KBM-7 (cell line): ENCODE data around the gene CNTNAP2.

Experiments
- DNase-seq: peaks from one replicate; pipeline ENCODE4 v3.0.0-alpha.2; 2015
- in situ Hi-C: fragments of 300-500 bp; cut with MboI; formaldehyde crosslinking; loops from 2 replicates; pipeline ENCODE4 v1.14.3; 2020; ENCODE audit warnings: low sequenced_read_pairs, low pct_unique_long_range_greater_than_20kb, mixed read lengths

CNTNAP2 gene

DNA sequence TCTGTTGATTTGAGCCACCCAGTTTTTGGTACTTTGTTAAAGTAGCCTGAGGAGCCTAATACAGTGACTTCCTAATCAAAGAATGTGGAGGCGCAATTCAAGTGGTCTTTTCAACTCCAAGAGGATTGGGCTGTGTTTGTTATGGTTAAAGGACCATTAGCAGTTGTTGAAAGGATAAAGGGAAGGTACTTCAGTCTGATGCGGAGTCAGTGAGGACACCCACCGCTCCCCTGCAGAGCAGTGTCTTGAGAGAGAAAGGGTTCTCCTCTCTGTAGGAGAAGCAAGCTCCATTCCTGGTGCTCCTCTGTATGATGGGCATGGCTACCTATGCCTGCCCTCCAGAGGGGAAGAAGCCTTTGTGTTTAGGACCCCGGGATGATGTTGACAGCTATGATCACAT is 1883.4 kb downstream of the CNTNAP2 start:
- in situ Hi-C loops = no loop called here
- DNase-seq = no peak

DNA sequence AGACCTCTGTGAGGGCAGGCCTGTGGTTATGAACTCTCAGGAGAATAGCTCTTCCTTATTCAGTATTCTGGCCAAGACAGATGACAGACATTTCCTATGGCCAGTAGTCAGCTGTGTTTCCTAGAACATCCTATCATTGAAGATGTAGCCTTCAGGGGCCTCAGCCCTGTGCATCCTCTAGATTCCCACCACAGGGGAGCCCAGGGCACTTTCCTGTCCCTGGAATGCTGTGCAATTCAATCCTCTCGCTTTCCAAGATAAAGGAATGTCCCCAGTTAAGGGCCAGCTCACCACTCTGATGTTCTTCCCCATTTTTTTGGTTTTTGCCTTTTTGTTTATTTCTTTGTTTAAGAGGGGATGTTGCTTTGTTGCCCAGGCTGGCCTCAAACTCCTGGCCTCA is 1895.2 kb downstream of the CNTNAP2 start:
- in situ Hi-C loops = no loop called here
- no peak for DNase-seq

DNA sequence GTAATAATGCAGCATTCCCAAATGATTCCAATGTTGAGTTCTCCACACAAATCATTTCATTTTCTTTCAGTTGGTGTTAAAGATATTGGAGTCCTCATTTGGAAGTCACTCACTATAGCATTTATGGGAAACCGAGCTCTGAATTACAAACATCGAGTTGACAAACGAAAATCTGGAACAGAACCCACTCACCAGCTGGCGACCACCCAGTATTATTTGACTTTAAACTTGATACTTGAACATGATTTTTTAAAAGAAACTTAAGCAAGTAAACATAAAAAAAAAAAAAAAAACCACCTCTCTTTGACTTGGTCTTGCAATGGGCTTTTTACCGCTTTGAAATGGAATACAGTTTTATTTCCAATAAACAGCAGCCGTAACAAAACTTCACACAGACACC is 1897.4 kb downstream of the CNTNAP2 start:
- in situ Hi-C loops = no loop called here

DNA sequence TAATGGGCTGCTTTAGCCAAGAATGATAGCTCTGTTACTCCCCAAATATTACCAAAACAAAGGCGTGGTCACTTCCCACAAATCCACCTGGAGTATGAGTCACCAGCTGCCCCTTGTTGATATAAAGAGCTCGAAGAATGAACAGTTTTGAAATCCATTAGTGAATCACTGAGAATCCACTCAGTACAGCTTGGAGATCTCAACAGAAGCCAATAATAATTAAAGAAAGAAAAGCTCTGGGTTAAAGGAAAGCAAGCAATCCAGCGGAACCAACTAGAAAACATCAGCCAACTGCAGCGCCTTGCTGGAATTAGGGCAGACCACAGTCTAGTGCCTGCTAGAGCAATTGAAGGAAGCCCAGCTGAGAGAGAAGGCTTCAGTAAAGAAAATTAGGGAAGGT is 1897.9 kb downstream of the CNTNAP2 start:
- DNase-seq = no peak
- in situ Hi-C loops = no loop called here

More for the DNA sequence above, 1897.4 kb downstream of the CNTNAP2 start:
- no peak for DNase-seq

DNA sequence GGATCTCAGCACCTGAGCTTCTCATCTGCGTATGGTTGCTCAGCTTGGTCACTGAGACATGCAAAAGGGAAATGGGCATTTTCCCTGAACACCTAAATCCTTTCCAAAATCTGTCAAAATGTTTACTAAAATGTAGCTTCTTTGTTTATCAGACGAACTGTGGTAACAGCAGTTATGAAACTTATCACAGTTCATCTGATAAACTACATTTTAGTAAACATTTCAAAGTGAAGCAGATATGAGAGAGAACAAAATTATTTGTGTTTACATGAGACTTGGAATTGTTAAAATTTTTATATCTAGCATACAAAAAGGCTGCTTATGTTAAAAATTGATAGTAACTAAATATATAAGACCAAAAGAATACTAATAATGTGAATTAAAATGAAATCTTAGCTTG is 1900.5 kb downstream of the CNTNAP2 start:
- DNase-seq = no peak
- in situ Hi-C loops = no loop called here

DNA sequence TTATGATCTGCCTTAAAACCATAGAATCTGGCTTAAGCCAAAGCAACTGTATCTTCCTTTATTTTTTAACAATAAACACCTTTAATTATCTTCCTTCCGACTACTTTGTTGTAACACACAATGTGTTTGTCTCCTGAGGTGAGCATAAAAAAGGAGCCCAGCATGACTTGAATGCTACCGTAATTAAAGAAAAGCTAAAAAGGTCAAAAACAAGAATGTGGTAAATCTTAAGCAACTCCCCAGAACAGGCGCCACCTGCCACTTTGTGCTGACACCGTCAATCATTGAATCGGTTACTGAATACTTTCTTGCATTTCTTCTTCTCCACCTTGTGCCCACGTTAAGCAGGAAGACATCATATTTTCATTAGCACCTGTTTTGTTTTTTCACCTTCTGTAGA is 1904.1 kb downstream of the CNTNAP2 start:
- in situ Hi-C loops = no loop called here
- DNase-seq = no peak

DNA sequence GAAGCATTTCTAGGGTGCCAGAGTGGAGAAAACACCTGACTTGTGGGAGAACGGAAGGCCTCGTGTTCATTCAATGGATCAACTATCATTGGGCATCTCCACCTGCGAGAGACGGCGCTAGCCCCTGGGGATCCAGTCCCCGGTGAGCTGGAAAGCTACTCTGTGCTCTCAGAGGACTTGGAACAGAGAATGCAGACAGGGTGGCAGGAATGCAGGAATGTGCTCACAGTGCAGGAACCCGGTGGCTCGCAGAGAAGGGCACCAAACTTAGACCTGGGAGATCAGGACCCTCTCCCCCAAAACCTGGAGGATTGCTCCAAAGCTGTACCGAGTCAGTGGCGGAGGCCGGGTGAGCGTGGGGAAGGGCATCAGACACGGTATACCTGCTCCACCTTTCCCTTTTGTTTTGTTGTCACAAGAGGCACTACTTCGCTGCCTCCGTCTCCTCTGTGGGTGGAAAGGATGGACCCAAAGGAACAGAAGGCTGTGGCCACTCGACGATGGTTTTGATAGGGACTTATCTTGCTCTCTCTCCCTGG is 1905.0 kb downstream of the CNTNAP2 start:
- in situ Hi-C loops = no loop called here
- DNase-seq = no peak

DNA sequence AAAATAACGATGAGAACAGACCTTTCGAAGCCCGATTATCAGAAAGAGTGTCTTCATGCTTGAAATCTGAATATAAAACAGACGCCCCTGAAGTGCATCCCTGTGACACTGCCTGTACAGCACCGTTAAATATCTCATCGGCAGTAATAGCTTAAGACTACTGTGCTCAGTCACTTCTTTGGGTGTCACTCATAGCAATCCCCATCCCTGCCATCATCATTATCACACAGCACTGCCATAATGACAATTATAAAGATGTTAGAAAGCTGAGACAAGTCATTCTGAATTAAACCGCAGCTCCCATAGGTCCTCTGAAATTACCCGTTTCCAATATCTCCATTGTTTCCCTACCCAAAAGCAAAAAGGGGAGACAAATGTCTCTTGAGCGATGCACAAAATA is 1906.2 kb downstream of the CNTNAP2 start:
- DNase-seq = no peak
- in situ Hi-C loops = no loop called here

DNA sequence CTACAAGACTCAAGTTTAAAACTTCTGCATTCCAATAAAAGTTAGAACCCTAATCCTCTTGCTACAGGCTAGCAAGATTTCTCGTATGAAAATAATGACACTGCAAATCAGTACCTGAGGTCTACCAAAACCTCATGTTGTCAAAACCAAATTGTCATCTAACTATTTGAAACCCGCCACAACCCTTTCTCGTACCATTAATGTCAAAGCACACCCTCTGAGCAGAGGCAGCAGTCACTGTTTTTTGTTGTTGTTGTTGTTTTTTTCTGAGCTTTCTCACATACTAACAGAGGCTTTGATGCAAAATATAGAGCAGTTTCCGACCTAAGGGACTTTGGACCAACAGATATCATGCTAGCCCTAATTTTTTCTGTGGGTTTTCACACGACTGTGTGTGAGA is 1910.1 kb downstream of the CNTNAP2 start:
- in situ Hi-C loops = no loop called here
- DNase-seq = no peak

DNA sequence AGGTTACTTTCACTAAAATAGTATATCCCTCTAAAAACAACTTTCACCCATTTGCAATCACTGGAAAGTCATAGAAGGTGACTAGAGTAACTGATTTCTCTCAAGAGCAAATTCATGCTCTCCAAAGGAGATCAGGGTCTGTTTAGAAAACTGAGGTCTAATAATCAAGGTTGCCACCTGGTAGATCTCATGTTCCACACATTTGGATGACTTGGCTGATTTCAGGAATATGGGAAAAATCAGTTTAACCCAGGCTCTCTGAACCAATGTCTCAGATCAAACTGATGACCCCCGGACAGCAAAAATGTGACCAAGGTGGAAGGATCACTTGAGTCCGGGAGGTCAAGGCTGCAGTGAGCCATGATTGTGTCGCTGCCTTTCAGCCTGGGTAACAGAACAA is 1911.6 kb downstream of the CNTNAP2 start:
- in situ Hi-C loops = no loop called here
- DNase-seq = no peak

DNA sequence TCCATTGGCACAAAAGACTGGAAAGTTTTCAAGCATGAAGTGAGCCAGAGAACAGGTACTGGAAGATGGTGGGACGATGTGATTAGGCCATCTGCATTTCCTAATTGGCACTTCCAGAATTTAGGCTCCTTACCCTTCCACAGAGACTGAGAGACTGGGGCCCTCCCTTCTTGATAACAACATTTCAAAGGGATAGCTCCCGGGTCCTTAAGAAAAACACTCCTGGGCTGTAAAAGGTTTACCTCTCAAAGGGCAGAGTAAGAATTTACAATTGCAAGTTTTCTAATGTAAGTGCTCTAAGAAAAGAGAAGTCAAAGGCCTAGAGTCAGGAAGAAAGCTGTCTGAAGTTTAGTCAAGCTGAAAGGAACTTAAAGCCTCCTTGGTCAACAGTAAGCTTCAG is 1914.4 kb downstream of the CNTNAP2 start:
- no peak for DNase-seq
- in situ Hi-C loops = no loop called here

DNA sequence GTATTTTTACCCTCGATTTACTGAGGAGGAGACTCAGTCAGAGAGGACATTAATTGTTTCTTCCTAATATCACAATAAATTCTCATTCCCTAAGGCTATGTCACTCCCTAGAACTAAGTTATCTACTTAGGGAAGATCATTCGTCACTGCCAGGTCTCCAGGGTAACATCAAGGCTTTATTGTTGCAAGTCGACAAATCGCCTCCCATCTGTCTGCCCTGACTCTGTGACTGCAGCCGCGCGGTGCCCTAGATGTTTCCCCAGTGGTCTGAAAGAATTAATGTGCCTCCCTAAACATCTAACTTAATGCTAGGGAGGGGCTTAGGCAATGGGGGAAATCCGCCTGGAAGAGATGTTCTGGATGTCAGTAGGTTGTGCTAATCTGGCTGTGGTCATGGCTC is 1915.2 kb downstream of the CNTNAP2 start:
- in situ Hi-C loops = no loop called here
- no peak for DNase-seq

DNA sequence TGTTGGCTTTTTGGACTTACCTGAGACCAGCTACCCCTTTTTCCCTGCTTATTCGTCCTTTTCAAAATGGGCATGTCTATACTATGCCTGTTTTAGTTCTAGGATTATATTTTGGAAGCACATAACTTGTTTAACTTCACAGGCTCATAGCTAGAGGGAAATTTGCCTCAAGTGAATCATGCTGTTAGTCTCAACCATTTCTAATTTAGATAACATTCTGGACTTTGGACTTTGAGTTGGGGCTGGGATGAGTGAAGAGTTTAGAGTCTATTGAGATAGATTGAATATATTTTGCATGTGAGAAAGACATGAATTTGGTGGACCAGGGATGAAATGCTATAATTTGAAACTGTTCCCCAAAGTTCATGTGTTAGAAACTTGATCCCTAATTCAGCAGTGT is 1919.3 kb downstream of the CNTNAP2 start:
- no peak for DNase-seq
- in situ Hi-C loops = no loop called here

DNA sequence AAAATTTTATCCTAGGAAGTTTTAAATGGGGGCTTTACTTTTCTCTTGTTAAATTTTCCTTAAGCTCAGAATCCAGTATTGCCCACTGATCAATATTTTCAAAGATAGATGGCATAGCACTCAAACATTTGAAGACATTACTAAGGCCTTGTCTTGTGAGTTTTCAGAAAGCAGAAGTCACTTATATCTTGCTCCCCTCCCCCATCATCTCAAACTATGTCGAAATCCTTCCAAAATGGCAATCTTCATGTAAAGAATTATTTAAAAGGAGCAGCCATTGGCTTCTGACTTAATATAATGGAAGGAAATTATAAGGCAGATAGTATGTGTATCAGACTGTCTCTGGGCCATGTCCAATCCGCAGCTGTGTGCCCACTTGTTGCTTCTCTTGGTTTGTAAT is 1920.4 kb downstream of the CNTNAP2 start:
- in situ Hi-C loops = no loop called here
- peak; percentile 27 for DNase-seq

DNA sequence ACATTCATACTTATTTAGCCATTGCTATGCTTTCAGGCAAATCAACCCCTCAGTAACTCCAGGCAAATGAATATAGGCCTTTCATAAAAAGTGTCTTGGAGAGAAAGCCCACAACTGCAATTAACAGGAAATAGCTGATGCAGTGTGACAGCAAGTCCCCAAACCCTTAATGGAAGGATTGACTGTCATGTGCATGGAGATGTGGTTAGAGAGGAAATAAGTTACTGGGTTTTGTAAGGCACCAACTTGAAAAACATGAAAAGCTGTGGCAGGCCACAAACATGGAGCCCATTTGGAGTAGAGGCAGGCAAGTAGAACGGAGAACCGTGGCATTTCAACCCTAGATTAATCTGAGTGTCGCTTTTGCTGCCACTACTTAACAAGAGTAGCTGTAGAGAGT is 1924.6 kb downstream of the CNTNAP2 start:
- DNase-seq = no peak
- in situ Hi-C loops = no loop called here

DNA sequence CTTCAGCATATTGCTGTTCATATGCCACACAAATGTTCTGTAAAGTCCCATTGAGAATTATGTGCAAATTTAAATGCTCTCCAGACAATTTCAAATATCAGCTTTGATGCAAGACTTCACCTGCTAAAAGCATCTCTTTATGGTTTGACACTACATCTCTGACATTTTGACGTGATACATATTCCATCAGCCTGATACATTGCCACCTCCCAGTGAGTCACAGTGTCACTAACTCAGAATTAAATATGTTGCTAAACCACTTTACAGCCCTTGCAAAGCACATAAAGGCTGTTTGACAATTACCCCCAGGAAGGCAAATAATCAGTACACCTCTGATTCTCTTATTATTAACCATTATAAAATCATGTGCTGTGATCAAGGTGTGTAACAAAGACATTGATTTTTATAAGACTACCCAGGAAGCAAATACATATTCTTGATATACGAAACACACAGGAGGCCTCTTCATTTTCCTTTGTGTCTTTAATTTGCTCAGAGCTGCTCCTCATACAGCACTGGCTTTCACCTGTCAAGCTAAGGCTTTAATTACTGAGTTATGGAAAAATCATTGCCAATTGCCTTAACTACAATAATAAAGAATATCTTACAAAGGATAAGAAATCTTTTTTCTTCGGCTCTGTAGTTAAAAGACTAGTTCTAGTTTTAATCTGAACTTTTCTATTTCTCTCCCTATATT is 1926.5 kb downstream of the CNTNAP2 start:
- in situ Hi-C loops = no loop called here
- no peak for DNase-seq

DNA sequence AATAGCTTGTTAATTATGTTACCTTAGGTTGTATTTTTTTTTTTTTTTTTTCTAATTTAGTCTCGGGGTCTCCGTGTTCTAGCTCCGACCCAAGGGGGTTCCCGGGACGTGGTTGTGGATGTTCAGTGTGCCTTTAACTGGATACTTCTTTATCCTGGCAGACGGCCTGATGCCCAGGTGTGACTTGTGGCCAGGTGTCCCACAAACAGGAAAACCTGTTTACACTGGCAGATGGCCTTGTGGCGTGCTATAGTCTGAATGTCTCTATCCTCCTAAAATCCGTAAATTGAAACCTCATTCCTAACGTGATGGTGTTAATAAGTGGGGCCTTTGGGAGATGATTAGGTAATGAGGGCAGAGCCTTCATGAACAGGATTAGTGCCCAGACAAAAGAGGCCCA is 1927.6 kb downstream of the CNTNAP2 start:
- no peak for DNase-seq
- in situ Hi-C loops = no loop called here

DNA sequence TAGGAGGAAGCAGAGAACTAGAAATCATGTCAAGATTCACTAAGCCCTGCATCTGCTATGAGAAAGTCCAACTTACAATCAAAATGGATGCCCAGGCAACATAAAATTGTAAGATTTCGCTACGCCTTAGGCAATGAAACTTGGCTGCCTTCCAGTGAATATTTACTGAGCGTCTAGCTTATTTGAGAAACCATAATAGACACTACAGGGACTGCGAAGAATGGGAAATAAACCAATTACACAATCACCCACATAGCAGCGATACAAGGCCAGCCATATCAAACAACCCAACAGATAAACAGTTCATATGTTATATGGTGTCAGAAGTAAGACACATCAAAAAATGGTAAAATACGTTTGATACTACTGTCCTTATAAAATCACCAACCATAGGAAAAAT is 1928.9 kb downstream of the CNTNAP2 start:
- no peak for DNase-seq

DNA sequence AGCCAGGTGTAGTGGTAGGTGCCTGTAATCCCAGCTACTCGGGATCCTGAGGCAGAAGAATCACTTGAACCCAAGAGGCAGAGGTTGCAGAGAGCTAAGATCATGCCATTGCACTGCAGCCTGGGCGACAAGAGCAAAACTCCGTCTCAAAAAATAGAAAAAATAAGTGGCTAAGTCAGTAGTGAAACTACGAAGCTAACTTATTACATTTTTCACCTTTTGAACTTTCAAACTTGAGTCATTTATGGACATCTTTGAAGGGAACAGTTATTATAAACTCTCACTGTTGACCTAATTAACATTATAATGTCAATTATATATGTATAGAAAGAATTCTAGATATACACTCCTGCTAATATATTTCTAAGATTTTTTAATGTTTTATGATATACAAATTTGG is 1932.5 kb downstream of the CNTNAP2 start:
- in situ Hi-C loops = no loop called here
- DNase-seq = no peak

More for the DNA sequence above, 1928.9 kb downstream of the CNTNAP2 start:
- in situ Hi-C loops = no loop called here

DNA sequence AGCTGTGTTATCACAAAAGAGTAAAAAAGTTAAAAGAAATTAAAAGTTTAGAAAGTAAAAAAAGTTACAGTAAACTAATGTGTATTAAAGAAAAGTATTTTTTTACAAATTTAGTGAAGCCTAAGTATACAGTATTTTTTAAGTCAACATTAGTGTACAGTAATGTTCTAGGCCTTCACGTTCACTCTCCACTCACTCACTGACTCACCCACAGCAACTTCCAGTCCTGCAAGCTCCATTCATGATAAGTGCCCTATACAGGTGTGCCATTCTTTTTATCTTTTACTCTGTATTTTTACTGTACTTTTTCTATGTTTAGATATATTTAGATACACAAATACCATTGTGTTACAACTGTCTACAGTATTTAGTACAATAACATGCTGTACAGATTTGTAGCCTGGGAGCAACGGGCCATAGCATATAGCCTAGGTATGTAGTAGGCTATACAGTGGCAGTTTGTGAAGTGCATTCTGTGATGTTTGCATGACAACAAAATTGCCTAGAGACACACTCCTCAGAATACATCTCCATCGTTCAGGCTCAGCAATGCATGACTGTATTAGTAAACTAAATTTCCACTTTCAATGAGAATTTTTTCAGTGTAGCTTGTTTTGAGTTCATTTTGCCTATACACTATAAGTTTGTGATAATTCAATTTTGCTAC is 1934.0 kb downstream of the CNTNAP2 start:
- in situ Hi-C loops = no loop called here
- DNase-seq = no peak

DNA sequence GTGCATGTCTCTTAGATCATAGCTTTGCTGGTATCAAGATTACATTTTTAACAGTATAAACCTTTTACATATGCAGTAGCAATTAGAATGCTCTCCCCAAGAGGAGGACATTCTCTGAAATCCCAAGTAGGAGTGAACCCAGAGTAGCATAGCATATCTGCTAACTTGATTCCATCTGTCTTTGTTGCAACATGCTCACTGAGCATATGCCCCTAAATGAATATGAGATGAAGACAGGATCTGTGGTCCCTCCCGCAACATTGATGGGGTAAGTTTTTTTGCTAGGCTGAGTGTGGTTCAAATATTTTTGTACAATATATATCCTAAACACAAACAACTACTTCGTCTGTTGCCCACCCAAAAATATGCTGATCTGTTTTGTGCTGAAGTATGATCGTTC is 1939.8 kb downstream of the CNTNAP2 start:
- no peak for DNase-seq
- in situ Hi-C loops = no loop called here
